GM03348 (cell line): Measurements from ENCODE around the gene SORCS2.

Source experiments
- DNase-seq: peaks from one replicate; pipeline ENCODE4 v3.0.0; 2012; ENCODE audit warnings: low spot score

Gene SORCS2

DNA sequence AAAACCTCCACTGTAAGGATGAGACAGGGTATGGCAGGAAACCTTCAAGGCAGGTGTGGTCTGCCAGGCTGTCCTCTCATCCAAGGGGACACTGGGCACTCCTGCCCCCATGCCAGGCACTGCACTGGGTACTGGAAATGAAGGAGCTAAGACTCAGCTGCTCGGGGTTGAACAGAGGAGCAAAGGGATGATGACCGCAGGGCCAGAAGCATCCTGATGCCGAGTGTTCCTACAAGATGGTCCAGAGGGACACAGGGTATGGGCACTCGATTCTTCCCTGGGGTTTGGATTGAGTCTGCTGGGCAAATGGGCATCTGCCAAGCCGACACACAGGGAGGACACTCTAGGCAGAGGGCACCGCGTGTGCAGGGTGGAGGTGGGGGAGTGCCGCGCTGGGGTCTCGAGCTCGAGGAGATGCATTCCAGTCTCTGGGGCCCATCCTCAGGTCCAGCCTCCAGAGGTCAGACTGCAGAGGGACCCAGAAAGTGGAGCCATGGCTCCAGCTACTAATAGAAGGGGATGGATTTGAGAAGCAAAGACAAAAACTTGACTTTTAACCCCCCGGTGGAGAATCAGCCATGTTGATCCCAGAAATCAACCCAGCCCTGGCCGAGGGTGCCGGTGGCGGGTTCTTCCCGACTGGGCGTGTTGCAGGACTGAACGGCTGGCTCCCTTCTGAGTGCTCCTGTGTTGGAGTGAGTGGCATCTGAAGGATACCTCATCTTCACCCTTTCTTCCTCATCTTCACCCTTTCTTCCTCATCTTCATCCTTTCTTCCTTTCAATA, 500.3 kb downstream of the SORCS2 start:
- DNase-seq = no peak

DNA sequence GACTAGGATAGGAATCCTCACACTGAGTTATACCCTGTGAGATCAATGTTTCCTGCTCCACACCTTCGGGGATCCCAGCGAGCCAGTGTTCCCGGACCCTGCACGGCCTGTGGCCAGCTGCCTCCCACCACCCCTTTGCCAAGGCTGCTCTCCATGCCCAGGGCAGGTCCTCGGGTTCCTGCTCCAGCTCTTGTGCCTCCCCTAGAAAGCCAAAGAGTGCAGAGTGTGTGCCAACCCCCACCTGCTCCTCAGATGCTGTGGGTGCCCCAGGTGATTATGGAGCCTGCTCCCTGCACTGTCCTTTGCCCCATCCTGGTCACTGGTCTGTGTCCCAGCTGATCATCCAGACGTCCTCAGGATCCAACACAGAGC, 500.9 kb downstream of the SORCS2 start:
- DNase-seq = no peak

DNA sequence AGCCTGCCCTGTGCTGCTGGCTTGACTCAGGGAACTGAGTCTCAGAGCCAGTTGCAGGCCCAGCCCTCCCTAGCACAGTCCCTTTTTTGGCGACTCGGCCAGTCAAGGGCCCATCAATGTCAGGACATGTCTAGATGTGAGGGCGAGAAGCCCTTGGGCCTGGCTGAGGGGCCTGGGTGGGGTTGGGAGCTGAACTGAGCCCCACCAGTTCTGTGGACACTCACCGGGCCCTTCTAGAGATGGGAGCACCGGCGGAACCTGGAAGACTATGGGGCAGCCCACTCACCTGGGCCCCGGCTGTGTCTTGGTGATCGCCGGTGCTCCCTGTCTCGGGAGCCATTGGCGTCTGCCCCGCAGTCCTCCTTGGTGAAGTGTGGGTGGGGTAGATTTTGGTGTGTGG, 501.4 kb downstream of the SORCS2 start:
- DNase-seq = no peak

DNA sequence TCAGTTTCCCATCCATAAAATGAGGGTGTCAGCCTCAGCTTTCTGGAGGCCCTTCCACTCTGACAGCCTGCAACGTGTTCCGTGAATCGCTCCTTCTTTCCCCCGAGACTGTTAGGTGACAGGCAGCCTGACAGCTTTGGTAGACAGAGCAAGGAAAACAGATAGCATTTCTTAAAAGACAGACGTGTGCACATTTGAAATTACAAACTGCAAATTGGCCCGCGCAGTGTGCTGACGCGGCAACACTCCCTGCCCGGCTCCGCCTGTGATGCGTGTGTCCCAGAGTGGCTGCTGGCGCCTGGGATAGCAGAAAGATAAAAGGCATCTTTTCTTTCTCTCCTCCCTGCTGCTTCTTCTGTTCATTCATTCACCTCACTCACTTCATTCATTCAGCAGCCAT, 502.0 kb downstream of the SORCS2 start:
- DNase-seq = no peak

DNA sequence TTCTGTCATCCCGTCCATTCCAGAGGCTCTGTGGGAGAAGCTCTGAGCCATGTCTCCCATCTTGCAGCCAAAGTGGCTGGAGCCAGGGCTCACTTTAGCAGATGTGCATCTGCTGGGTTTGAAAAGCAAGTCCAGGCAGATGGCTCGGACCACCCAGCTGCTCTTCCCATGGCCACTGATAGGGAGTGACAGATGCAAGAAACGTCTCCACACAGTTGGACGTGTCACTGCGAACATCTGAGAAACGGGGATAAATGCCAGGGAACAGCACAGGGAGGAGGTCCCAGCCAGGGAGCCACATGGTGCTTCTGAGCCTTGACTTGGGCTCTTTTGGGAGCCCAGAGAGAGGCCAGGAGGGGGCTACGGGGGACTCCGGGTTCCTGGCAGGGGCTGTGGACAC, 505.0 kb downstream of the SORCS2 start:
- no peak for DNase-seq

DNA sequence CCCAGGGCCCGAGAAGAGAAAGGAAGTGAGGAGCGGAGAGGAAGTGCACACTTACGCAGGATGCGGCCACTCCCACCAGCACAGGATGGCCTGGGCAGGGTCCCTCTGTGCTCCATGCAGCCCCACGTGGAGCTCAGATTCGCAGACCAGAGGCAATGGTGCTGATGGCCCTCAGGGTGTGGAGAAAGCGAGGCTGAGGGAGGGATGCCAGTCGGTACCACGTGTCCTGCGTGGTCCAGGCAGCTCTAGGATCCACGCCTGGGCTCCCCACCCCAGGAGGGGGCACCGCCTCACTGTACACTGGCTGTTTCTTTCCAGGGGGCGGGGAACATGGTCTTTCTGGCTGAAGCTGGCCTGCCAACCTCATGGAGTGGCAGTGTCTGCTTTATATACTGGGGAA, 505.5 kb downstream of the SORCS2 start:
- DNase-seq = no peak

DNA sequence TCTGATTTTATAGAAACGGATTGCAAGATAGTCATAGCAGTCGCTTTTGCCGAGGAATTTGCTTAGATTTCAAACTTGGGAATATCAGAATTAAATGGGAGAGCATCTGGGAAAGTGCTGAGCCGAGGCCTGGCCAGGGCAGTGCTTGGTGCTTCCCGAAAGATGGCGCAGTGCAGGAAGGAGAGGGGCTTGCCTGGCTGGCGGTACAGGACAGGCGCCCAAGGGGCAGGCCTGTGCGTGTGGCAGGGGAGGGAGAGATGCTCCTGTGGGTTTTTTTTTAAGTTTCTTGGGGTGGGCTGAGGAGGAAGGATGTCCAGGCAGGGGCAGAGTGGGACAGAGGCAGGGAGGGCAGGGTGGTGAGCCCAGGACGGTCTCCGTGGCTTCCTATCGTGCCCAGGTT, 506.2 kb downstream of the SORCS2 start:
- peak; percentile 80 for DNase-seq

DNA sequence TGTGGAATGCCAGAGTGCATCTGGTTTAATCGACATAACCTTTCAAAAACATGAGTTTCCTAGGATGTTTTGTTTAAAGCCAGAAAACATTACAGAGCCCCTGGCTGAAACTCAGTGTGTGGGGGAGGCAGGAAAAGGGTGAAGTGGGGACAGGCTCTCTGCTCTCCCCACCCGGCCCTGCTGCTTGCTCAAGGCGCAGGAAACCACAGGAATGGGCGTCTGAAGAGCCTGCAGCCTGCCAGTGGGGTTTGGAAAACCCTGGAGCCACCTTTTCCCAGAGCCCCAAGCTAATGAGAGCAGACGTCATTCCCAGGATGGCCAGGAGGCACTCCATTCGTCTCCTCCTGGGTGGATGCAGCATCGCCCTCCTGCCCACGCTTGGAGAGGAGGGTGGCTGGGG, 506.7 kb downstream of the SORCS2 start:
- DNase-seq = peak; percentile 96

DNA sequence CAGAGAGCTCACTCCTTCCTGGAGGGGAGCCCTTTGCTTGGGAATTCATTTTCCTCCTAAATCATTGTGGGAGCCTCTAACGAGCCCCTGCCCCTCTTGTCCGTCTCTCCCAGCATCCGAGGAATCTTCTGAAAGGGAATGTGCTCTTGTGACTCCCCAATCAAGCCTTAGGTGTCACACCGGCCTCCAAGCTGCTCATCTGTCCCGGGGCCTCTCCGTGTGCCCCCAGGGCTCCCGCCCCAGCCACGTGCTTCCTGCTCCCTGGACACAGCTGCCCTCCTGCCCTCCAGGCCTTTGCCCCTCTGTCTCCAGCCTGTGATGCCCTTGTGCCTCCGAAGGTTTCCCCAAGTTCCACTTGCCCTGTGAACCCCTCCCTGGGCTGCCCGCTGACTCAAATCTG, 507.5 kb downstream of the SORCS2 start:
- DNase-seq = no peak

DNA sequence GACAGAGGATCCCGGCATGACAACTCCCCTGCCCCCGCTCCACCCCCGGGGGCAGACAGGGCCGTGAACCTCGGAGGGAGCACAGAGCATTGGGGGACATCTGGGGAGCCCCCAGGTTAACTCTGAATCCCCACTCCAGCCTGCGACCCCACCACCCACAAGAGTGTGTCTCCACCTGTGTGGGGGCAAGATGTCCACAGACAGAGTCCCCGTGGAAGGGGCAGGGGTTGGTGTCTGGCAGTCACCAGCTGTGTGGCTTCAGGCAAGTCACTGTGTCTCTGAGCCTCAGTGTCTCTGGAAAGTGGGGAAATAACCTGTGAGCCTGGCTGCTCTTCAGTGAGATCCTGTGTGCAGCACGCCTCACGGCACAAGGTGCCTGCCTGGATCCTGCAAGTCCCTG, 508.3 kb downstream of the SORCS2 start:
- no peak for DNase-seq

DNA sequence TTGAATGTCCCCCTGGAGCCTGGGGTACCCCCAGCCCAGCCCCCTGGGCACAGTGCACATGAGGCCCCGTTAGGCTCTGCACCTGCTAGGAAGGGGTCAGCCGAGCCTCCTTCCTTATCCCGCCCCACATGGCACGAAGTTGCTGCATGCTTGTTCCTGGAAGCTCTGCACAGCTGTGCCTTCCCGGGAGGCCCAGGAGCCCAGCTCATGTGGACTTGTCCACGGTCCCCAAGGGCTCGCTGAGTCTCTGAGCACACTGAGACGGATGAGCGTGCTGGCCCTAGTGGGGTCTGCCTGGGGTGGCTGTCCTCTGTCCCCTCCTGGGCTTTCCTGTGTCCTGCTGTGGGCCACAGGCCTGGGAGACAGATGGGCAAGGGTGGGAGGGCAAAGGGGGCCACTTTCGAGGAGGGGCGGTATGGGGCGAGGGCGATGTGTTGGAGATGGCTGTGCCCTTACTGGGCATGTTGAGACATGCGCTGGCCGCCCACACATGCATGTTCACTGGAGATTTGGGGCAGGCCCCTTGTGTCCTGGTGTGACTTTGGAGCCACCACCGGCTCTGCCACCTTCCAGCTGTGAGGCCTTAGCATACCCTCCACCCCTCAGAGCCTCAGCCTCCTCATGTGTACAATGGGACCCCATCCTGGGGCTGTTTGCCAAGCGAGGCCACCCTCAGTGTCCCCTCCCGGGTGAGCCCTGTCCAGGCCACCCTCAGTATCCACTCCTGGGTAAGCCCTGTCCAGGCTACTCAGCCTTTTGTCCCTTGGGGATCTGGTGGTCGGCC, 509.7 kb downstream of the SORCS2 start:
- no peak for DNase-seq

DNA sequence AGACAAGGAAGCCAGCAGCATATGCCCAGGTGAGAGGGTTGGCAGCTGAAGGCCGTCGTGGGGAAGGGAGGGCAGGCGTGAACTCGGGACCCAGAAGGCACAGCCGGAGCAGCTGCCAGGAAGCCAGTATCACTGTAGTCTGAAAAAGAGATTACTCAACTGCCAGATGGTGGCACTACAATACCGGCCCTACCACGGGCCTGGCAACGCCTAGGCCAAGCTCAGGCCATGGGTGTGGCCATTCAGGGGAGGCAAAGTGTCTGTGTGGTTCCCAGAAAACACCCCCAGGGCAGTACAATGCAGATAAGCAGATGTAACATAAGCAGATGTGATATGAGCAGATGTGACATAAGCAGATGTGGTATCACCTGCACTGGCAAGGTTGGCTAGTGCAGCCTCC, 511.4 kb downstream of the SORCS2 start:
- DNase-seq = no peak

DNA sequence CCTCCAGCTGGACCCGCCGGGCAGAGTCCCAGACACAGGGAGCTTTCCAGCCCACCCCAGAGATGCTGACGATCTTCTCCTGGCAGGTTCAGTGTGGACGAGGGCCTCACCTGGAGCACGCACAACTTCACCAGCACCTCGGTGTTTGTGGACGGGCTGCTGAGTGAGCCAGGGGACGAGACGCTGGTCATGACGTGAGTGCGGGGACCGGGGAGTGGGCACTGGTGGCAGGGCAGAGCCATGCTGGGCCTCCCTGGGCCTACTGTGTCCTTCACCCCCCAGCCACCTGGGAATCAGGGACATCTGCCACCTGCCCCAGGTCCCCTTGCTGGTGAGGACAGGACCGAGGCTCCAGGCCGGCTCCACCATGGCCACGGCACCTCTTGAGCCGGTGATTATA, 511.8 kb downstream of the SORCS2 start:
- DNase-seq = no peak

DNA sequence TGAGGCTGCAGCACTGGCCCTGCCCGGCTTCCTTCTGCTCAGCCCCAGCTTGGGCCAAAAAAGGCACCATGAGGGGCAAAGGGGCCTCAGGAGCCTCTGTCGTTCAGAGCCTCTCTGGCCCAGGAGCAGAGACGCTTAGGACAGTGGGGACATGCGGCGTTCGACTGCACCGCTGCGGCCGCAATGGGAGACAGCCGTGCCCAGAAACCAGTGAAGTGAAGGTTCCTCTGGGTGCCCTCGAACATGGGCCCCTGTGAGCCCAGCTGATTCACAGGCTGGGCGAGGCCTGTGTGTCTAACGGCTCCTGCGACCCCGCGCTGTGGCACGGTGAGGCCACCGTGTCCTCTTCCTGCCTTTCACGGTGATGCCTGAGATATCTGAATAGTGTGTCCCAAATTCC, 512.3 kb downstream of the SORCS2 start:
- DNase-seq = no peak

DNA sequence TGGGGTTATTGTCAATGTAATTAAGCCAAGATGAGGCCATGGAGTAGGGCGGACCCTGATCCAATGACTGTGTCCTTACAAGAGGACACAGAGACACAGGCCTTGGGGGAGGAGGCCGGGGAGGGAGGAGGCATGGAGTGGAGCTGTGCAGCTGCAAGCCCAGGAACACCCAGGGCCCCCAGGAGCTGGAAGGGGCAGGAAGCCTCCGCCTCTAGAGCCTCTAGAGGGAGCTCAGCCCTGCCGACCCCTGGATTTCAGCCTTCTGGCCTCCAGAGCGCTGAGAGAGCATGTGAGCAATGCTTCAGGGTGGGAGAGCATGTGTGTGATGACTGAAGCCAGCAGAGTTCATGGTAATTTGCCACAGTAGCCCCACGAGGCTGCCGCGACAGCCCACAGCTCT, 512.7 kb downstream of the SORCS2 start:
- no peak for DNase-seq

DNA sequence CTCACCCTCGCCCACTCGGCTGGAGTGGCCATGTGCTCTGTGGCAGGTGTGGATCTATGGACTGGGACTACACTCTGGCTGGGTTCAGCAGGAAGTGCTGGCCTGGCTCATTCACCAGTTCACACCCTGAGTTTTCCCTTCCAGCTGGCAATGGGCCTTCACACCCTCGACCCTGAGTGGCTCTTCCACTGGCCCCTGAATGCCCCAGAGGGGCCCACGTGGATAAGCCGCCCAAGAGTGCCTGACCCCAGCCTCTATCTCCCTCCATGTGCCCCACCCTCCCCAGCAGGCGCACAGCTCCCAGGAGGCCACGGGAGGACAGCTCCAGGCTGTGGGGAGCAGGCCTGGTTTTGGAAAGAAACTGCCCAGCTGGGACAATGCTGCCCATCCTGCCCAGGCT, 513.3 kb downstream of the SORCS2 start:
- no peak for DNase-seq

DNA sequence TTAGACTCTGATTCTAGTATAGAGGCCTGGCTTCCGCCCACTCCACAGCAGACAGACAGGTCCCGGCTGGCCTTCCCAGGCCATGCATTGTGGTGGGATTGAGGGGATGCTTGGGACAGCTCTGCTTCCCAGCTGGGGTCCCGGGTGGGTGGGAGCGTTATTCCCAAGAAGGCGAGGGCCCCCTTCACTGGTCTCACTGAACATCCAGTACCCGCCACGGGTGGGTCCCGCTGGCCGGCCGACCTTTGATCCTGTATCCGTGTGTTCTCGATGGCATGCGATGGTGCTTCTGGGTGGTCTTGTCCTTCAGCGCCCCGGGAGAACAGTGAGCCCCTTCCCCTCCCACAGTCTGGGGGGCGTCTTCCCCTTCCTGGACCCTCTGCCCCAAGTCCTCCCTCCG, 515.9 kb downstream of the SORCS2 start:
- no peak for DNase-seq

DNA sequence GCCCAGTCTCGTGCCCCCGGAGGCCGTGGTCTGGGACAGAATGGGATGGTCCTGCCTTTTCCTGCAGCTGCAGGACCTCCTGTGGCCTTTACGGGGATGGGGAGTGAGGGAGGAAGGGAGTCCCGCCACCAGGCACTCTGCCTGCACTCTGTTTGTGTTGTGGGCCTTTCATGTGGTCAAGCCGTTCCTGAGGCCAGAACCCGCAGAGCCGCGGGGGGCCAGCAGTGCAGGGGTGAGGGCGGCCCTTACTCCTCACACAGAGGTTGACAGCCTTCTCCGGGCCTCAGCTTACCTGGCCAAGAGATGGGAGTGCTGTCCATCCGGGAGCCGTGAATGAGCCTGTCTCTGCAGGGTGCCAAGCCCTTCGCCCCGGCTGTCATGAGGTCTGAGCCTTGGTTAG, 516.6 kb downstream of the SORCS2 start:
- DNase-seq = no peak

DNA sequence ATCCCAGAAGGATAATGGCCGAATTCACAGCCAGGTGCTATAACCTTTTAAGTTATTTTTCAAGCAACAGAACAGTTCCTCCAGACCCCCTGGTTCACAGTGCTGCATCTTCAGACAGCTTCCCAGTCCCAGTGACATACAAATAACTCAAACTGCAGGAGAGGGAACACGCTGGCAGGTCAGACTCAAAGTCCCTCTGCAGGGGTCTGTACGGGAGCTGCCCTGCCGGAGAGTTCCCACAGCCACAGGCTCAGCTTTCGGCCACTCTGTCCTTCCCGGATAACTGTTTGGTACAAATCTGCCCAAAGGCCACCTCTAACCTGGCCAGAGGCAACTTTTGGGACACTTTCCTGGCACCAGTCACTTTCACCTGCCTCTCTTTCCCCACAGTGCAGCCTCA, 517.1 kb downstream of the SORCS2 start:
- DNase-seq = no peak

DNA sequence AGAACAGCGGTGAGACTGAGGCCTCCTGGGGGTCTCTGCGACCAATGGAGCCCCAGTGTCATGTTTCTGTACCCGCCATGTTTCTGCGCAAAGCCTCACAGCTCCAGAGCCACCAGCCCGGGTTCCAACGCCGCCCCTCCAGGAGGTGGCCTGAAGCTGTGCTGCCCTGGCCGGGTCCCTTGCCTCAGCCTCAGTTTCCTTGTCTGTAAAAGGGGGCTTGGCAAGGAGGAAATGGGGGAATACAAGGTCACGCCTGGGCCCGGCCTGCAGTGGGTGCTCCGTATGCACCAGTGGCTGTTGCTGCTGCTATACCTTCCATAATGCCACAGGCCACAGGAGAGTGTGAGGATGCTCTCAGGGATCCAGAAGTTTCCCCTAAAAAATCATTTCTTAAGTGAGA, 517.8 kb downstream of the SORCS2 start:
- DNase-seq = no peak

DNA sequence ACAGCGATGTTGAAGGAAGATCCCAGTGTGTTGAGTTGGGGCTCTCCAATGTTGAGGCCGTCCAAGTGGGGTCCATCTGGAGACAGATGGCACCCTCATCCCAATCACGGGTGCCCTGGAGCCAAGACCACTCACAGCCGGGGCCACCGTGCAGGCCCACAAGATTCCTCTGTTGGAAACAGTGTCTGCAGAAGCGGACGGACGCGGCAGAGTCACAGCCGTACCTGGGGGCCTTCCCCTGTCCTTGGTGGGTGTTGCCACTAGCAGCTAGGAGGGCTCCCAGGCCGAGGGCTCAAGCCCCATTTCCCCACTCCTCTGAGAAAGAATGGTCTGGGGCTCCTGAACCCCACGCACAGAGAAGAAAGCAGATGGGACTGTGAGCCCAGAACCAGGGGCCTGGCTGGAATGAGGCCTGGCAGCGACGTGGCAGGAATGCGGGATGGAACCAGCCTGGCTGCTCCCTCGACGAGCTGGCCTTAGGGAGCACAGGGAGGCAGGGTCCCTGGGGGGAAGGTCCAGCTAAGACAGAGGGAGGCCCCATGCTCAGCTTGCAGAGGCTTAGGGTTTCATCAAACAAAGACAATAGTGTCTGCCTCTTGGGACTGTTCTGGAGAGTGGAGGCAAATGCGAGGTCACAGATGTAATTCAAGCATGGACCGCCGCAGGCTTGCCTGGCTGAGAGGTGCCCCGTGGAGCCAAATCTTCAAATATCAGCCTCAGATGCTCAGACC, 518.4 kb downstream of the SORCS2 start:
- no peak for DNase-seq

DNA sequence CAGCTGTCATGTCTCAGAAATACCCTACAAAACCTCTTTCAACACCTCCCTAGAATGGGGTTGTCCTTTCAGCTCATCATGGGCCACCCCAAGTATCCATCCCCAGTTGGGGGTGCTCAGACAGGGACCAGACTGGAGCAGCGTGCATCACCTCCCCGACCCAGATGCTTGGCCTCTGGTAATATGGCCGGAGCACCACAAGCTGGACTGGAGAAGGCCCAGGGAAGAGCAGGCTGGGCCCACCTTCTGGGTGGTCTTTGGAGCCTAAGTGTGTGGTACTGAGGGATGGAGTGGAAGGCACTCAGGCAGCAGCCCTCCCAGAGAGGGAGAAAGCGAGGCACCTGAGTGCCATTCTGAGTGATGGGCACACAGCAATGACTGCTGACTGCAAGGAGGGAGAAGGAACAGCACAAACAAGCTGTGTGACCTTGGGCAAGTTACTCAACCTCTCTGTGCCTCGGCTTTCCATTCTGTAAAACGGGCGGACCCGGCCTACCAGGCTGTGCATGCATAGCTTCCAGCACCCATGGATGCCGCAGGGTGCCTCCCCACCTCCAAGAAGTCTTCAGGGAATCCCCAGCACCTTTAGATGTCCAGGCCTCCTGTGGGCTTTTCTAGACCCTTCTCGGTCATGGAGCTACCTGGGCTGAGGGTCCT, 519.1 kb downstream of the SORCS2 start:
- DNase-seq = no peak
